Fibroblast of lung (primary cell): ENCODE data around the gene DLG2. TPM values are rescaled to one million over a fixed set of nuclear protein-coding genes. Genes with fewer than 3 reads are reported as not detected.

Source experiments
- DNase-seq, 2 donors: peaks; one replicate each; pipeline versions ENCODE4 v3.0.0 to v3.0.0-alpha.2; 2010; ENCODE audit warnings: low read depth in 2 of 2
- H2AFZ ChIP-seq: 2 replicates; pipeline ENCODE4 v1.5.1; 2012; ENCODE audit warnings: low read length, control low read depth, inconsistent platforms
- H3K27ac ChIP-seq: 2 replicates; pipeline ENCODE4 v1.5.1; 2011; ENCODE audit warnings: low read length, control low read depth; ENCODE audit not compliant: insufficient read depth
- H3K27me3 ChIP-seq: 2 replicates; pipeline ENCODE4 v1.5.1; 2011; ENCODE audit warnings: mild to moderate bottlenecking, low read length; ENCODE audit not compliant: control insufficient read depth, insufficient read depth
- H3K36me3 ChIP-seq: 2 replicates; pipeline ENCODE4 v1.5.1; 2011; ENCODE audit warnings: low read length; ENCODE audit not compliant: control insufficient read depth, insufficient read depth
- H3K4me1 ChIP-seq: 2 replicates; pipeline ENCODE4 v1.5.1; 2011; ENCODE audit warnings: low read length; ENCODE audit not compliant: control insufficient read depth, insufficient read depth; ENCODE audit errors: extremely low read depth
- H3K4me2 ChIP-seq: 2 replicates; pipeline ENCODE4 v1.5.1; 2011; ENCODE audit warnings: low read length, control low read depth; ENCODE audit not compliant: insufficient read depth; ENCODE audit errors: extremely low read depth
- H3K4me3 ChIP-seq, 4 experiments: fragments of 200-600 bp in 1 of 4; sonication (generic) in 1 of 4; replicated peaks in 1 of 4; 2 replicates each; pipeline ENCODE4 v1.5.1; 2011 to 2016; ENCODE audit warnings: low read length in 4 of 4, low read depth in 3 of 4, mild to moderate bottlenecking in 3 of 4, control low read depth in 2 of 4, inconsistent platforms in 1 of 4, mixed read lengths in 1 of 4; ENCODE audit not compliant: insufficient read depth in 1 of 4; ENCODE audit errors: control extremely low read depth in 1 of 4
- H3K79me2 ChIP-seq: 2 replicates; pipeline ENCODE4 v1.5.1; 2012; ENCODE audit warnings: mild to moderate bottlenecking, low read length, inconsistent platforms; ENCODE audit not compliant: control insufficient read depth, insufficient read depth
- H3K9ac ChIP-seq: 2 replicates; pipeline ENCODE4 v1.5.1; 2011; ENCODE audit warnings: mild to moderate bottlenecking, low read length, control low read depth; ENCODE audit not compliant: insufficient read depth
- H3K9me3 ChIP-seq: 2 replicates; pipeline ENCODE4 v1.5.1; 2012; ENCODE audit warnings: low read depth, low read length; ENCODE audit not compliant: control insufficient read depth, insufficient read depth
- H4K20me1 ChIP-seq: 2 replicates; pipeline ENCODE4 v1.5.1; 2011; ENCODE audit warnings: low read length; ENCODE audit not compliant: control insufficient read depth, insufficient read depth; ENCODE audit errors: extremely low read depth
- CTCF ChIP-seq, 2 donors: IDR thresholded peaks in 1 of 2; conservative IDR thresholded peaks in 1 of 2; 1 replicate in 1 of 2; 2 replicates in 1 of 2; pipeline ENCODE4 v1.5.1; 2011 to 2012; ENCODE audit warnings: low read length in 2 of 2, control low read depth in 1 of 2, inconsistent platforms in 1 of 2, low read depth in 1 of 2, mild to moderate bottlenecking in 1 of 2
- EZH2 ChIP-seq: IDR thresholded peaks from 2 replicates; pipeline ENCODE4 v1.5.1; 2012; ENCODE audit warnings: low read length, control low read depth, mild to moderate bottlenecking; ENCODE audit errors: missing control alignments
- polyA plus RNA-seq, 2 donors: library from polyadenylated mRNA; depleted of rRNA in 1 of 2; stranded (reverse) in 1 of 2; unstranded in 1 of 2; fragments of >200 nt; gene quantifications; 2 replicates each; pipeline ENCODE4 v1.2.1, GENCODE V29; 2011 to 2012; ENCODE audit warnings: missing spikeins in 1 of 2
- total RNA-seq: library from RNA; depleted of rRNA; stranded (reverse); fragments of >200 nt; gene quantifications from 2 replicates; pipeline ENCODE4 v1.2.1, GENCODE V29; 2014

Gene DLG2
- total and polyA plus RNA-seq, 2 donors (not counting 1 experiment from before 2014, with no cell fraction given) = 0.77 to 2.3 TPM

- H3K4me3 ChIP-seq = no peak overlapping the region
- no peaks in the 10 kb centered on the region for H3K9me3 ChIP-seq
- H3K27ac ChIP-seq = no peak overlapping the region
- H3K4me2 ChIP-seq = no peak overlapping the region
- DNase-seq = no peak
- H3K79me2 ChIP-seq = no peaks in the 10 kb centered on the region
- TF ChIP-seq EZH2 = no peak
- no peak for TF ChIP-seq CTCF (conservative IDR thresholded peaks at IDR 0.05 in 1 of 2, IDR thresholded peaks at IDR 0.05 in 1 of 2; ENCODE audit: low read depth in 1 of 2, low read length in 2 of 2)
- no peaks in the 10 kb centered on the region for H4K20me1 ChIP-seq
- no peaks in the 10 kb centered on the region for H3K36me3 ChIP-seq
- H3K27me3 ChIP-seq = no peaks in the 10 kb centered on the region
- H2AFZ ChIP-seq = no peak overlapping the region
- no peak overlapping the region for H3K9ac ChIP-seq
- H3K4me1 ChIP-seq = no peaks in the 10 kb centered on the region
Observed at GRCh38 chr11:84163116-84163515, 1464.0 kb downstream of the DLG2 start.

GRCh38 chr11:84157639-84158038 lies 1469.5 kb downstream of the DLG2 start:
- no peaks in the 10 kb centered on the region for H3K9me3 ChIP-seq
- TF ChIP-seq CTCF (conservative IDR thresholded peaks at IDR 0.05 in 1 of 2, IDR thresholded peaks at IDR 0.05 in 1 of 2; ENCODE audit: low read depth in 1 of 2, low read length in 2 of 2) = no peak
- no peak for TF ChIP-seq EZH2
- H3K4me1 ChIP-seq = no peaks in the 10 kb centered on the region
- H3K79me2 ChIP-seq = no peaks in the 10 kb centered on the region
- H3K9ac ChIP-seq = no peak overlapping the region
- no peaks in the 10 kb centered on the region for H4K20me1 ChIP-seq
- H3K36me3 ChIP-seq = no peaks in the 10 kb centered on the region
- no peak overlapping the region for H3K27ac ChIP-seq
- no peak overlapping the region for H3K4me3 ChIP-seq
- H3K27me3 ChIP-seq = no peaks in the 10 kb centered on the region
- H3K4me2 ChIP-seq = no peak overlapping the region
- no peak for DNase-seq
- H2AFZ ChIP-seq = no peak overlapping the region

- Histone ChIP-seq H2AFZ (no peak overlapping the region), H3K4me1 (no peaks in the 10 kb centered on the region), H3K4me3 (no peak overlapping the region), H3K9ac (no peak overlapping the region), H3K27ac (no peak overlapping the region), H3K9me3 (no peaks in the 10 kb centered on the region), H3K79me2 (no peaks in the 10 kb centered on the region), H3K4me2 (no peak overlapping the region), H3K36me3 (no peaks in the 10 kb centered on the region), H4K20me1 (no peaks in the 10 kb centered on the region), H3K27me3 (no peaks in the 10 kb centered on the region)
- TF ChIP-seq CTCF (conservative IDR thresholded peaks at IDR 0.05 in 1 of 2, IDR thresholded peaks at IDR 0.05 in 1 of 2; ENCODE audit: low read depth in 1 of 2, low read length in 2 of 2) = no peak
- no peak for TF ChIP-seq EZH2
- no peak for DNase-seq
Observed at GRCh38 chr11:84146826-84147225, 1480.3 kb downstream of the DLG2 start.
